ENCODE data around the gene BPIFB1.

Gene BPIFB1

GRCh38 chr20:33317424-33318095 lies 34.5 kb downstream of the BPIFB1 start:
- DNase-seq (ENCODE audit: low read depth) = no peak
- no peak overlapping the region for H3K4me3 ChIP-seq (ENCODE audit: low read depth, low read length)
- no peak for TF ChIP-seq CTCF (conservative IDR thresholded peaks at IDR 0.05; ENCODE audit: low read depth, low read length)

- no peak for DNase-seq (ENCODE audit: low read depth)
- TF ChIP-seq CTCF (conservative IDR thresholded peaks at IDR 0.05; ENCODE audit: low read depth, low read length) = no peak
- no peak overlapping the region for H3K4me3 ChIP-seq (ENCODE audit: low read depth, low read length)
Measured at GRCh38 chr20:33318096-33318429, 35.0 kb downstream of the BPIFB1 start.

DNA sequence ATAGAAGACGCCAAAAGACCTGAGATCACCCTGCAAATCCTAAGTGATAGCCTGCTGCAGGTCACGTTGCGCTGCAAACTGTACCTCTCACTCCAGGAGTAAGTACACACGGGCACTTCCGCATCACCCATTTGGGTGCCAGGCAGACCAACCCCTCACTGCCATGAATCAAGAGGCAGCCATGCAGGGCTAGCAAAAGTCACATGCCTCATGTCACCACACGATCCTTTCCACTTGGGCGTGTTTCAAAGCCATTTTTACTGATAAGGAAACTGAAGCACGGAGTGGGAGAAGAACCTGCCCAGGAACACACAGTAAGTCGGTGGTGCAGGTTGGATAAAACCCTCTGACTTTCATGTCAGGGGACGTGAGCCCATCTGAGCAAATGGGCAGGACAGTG lies 37.0 kb downstream of the BPIFB1 start:
- H3K4me3 ChIP-seq (ENCODE audit: low read depth, low read length) = no peak overlapping the region
- no peak for TF ChIP-seq CTCF (conservative IDR thresholded peaks at IDR 0.05; ENCODE audit: low read depth, low read length)
- no peak for DNase-seq (ENCODE audit: low read depth)

DNA sequence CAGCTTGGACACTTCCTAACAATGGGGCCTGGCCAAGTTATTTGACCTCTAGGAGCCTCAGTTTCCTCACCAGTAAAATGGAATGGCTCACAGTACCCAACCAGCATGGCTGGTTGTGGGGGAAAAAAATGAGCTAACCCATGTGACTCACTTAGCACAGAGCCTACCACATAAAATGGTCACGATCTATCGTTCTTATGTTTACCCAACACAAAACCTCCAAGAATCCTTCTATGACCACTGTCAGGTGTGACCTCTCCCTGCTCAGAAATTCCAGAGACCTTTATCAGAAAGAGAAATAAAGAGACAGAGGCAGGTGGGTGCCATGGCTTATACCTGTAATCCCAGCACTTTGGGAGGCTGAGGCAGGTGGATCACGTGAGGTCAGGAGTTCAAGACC lies 39.4 kb downstream of the BPIFB1 start:
- DNase-seq (ENCODE audit: low read depth) = no peak
- TF ChIP-seq CTCF (conservative IDR thresholded peaks at IDR 0.05; ENCODE audit: low read depth, low read length) = no peak
- no peak overlapping the region for H3K4me3 ChIP-seq (ENCODE audit: low read depth, low read length)

DNA sequence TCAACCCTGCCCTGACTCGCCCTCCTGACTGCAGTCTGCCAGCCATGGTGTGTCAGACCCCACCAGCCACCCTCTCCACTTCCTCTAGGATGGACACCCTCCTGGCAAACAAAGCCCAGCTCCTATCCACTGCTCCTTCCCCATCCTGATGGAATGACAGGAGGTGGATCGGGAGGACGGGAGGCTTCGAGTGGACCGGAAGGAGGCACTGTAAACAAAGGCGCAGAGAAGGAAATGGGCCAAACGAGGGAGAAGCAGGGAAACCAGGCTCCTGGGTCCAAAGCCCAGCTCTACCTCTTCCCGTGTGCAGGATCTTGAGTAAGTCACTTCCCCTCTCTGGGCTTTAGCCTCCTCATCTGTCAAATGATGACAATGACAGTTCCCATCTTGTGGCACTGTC lies 40.2 kb downstream of the BPIFB1 start:
- no peak for TF ChIP-seq CTCF (conservative IDR thresholded peaks at IDR 0.05; ENCODE audit: low read depth, low read length)
- DNase-seq (ENCODE audit: low read depth) = no peak

DNA sequence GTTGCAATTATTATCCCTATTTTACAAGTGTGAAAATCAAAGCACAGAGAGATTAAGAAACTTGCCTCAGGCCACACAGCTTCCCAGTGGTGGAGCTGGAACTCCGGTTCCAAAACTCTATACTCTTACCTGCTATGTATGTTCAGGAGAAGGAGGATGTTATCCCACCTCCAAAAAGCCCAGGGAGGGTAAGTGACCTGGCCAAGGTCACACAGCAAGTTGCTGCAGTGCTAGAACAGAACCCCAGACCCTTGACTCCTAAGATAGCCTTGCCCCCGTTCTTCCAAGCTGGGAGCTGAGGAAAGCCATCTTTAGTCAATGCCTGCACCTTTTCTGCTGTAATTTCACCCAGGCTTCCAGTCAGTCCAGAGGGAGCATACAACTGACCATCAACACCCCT lies 42.3 kb downstream of the BPIFB1 start:
- no peak for TF ChIP-seq CTCF (conservative IDR thresholded peaks at IDR 0.05; ENCODE audit: low read depth, low read length)
- H3K4me3 ChIP-seq (ENCODE audit: low read depth, low read length) = no peak overlapping the region
- DNase-seq (ENCODE audit: low read depth) = no peak

More for the DNA sequence above, 40.2 kb downstream of the BPIFB1 start:
- no peak overlapping the region for H3K4me3 ChIP-seq (ENCODE audit: low read depth, low read length)
